ENCODE data around the gene PARP9.

GRCh38 chr3:122553171-122553570, 10.9 kb downstream of the PARP9 start:
- TF ChIP-seq CTCF (IDR thresholded peaks at IDR 0.05) (no peak), POLR2AphosphoS5 (IDR thresholded peaks at IDR 0.05) (no peak), POLR2A (IDR thresholded peaks at IDR 0.05) (no peak), EP300 (IDR thresholded peaks at IDR 0.05) (no peak)

Data from gastroesophageal sphincter (tissue), 3 donors.